Mesendoderm (in vitro differentiated cells): Measurements from ENCODE around the gene KAT6B.

Source experiments
- DNase-seq: peaks from one replicate; pipeline ENCODE4 v3.0.0; 2013
- H2AK5ac ChIP-seq: 2 replicates; pipeline ENCODE4 v1.6.1; 2013; ENCODE audit warnings: low read length, inconsistent platforms
- H2BK120ac ChIP-seq: 2 replicates; pipeline ENCODE4 v1.6.1; 2013; ENCODE audit warnings: low read depth, mild to moderate bottlenecking, low read length, moderate library complexity, mixed read lengths
- H2BK15ac ChIP-seq: replicated peaks from 2 replicates; pipeline ENCODE4 v1.6.1; 2013; ENCODE audit warnings: low read depth, mild to moderate bottlenecking, moderate library complexity
- H2BK5ac ChIP-seq: 2 replicates; pipeline ENCODE4 v1.6.1; 2013; ENCODE audit warnings: low read length, inconsistent platforms
- H3K18ac ChIP-seq: 2 replicates; pipeline ENCODE4 v1.6.1; 2013; ENCODE audit warnings: mild to moderate bottlenecking, low read length, mixed read lengths
- H3K23ac ChIP-seq: one replicate; pipeline ENCODE4 v1.6.1; 2013; ENCODE audit warnings: low read length
- H3K27ac ChIP-seq: 2 replicates; pipeline ENCODE4 v1.5.1; 2013; ENCODE audit warnings: low read depth, mild to moderate bottlenecking, inconsistent platforms, low read length, moderate library complexity
- H3K27me3 ChIP-seq: 2 replicates; pipeline ENCODE4 v1.6.1; 2013; ENCODE audit warnings: low read length, control low read depth, mild to moderate bottlenecking, inconsistent platforms; ENCODE audit not compliant: insufficient read depth, poor library complexity
- H3K36me3 ChIP-seq: 2 replicates; pipeline ENCODE4 v1.6.1; 2013; ENCODE audit warnings: low read length, inconsistent platforms; ENCODE audit not compliant: control insufficient read depth, insufficient read depth
- H3K4ac ChIP-seq: one replicate; pipeline ENCODE4 v1.6.1; 2013; ENCODE audit warnings: low read depth, mild to moderate bottlenecking, low read length, moderate library complexity
- H3K4me1 ChIP-seq: 2 replicates; pipeline ENCODE4 v1.6.1; 2013; ENCODE audit warnings: low read depth, low read length, inconsistent platforms; ENCODE audit not compliant: control insufficient read depth
- H3K4me2 ChIP-seq: 2 replicates; pipeline ENCODE4 v1.6.1; 2013; ENCODE audit warnings: low read length
- H3K4me3 ChIP-seq: 2 replicates; pipeline ENCODE4 v1.5.1; 2013; ENCODE audit warnings: mild to moderate bottlenecking, low read length
- H3K56ac ChIP-seq: one replicate; pipeline ENCODE4 v1.6.1; 2013; ENCODE audit warnings: low read length
- H3K79me1 ChIP-seq: 2 replicates; pipeline ENCODE4 v1.6.1; 2013; ENCODE audit warnings: low read length, inconsistent platforms
- H3K79me2 ChIP-seq: 2 replicates; pipeline ENCODE4 v1.6.1; 2013; ENCODE audit warnings: mild to moderate bottlenecking, low read length; ENCODE audit not compliant: control insufficient read depth, insufficient read depth
- H3K9ac ChIP-seq: 2 replicates; pipeline ENCODE4 v1.6.1; 2013; ENCODE audit warnings: low read length, inconsistent platforms
- H4K5ac ChIP-seq: one replicate; pipeline ENCODE4 v1.6.1; 2013; ENCODE audit warnings: low read length
- H4K8ac ChIP-seq: one replicate; pipeline ENCODE4 v1.6.1; 2013; ENCODE audit warnings: low read depth, mild to moderate bottlenecking, control low read depth, low read length, moderate library complexity
- WGBS: extraction: QIAGEN DNeasy Blood & Tissue Kit; methylation state at CpG from one replicate; pipeline ENCODE4 v1.1.7; 2013; ENCODE audit warnings: low lambda C conversion rate, missing lambda C conversion rate; ENCODE audit not compliant: insufficient coverage; ENCODE audit errors: extremely low coverage; 5-methylcytosine and 5-hydroxymethylcytosine counted together

Gene KAT6B

DNA sequence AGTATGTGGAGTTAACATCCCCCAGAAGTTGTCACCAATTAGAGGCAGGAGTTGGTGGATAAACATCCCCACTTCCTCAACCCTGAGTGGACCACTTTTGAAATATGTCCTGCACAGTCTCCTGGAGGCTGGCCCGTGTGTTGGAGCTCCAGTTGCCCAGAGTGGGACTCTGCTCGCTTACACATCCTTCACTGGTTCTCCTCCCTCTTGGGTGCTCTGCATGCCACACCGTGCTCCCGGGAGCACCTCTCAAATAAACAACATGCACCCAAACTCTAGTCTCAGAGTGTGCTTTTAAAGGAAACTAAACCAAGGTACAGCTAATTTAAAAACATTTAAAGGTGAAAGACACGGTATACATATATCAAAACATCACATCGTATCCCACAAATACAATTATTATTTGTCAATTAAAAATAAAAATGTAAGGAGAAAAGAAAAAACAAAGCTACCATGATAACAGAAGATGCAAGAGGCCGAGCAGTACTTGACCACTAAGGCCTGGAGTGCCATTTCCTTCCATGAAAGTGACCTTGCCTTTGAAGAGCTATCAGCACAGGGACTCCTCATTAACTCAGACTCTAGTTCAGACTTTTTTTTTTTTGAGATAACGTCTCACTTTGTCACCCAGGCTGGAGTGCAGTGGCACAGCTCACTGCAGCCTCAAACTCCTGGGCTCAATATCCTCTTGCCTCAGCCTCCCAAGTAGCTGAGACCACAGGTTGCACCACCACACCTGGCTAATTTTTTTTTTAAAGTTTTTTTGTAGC is 237.2 kb downstream of the KAT6B start:
- Histone ChIP-seq H3K4me2 (no peak overlapping the region), H3K9ac (no peak overlapping the region), H3K4me3 (no peak overlapping the region), H3K36me3 (no peaks in the 10 kb centered on the region), H3K4me1 (peaks cover 5% of the 10 kb centered on the region), H3K27ac (no peak overlapping the region), H2BK5ac (no peak overlapping the region), H3K79me1 (no peaks in the 10 kb centered on the region), H3K4ac (no peak overlapping the region), H3K27me3 (no peaks in the 10 kb centered on the region), H3K79me2 (no peaks in the 10 kb centered on the region), H3K23ac (no peak overlapping the region), H3K18ac (no peak overlapping the region), H2BK15ac (no peak overlapping the region), H4K8ac (no peak overlapping the region), H2BK120ac (no peak overlapping the region), H3K56ac (no peak overlapping the region), H2AK5ac (no peak overlapping the region), H4K5ac (no peak overlapping the region)
- WGBS, result no CpG with 5 or more reads among the region's 8 CpGs
- DNase-seq, result no peak

DNA sequence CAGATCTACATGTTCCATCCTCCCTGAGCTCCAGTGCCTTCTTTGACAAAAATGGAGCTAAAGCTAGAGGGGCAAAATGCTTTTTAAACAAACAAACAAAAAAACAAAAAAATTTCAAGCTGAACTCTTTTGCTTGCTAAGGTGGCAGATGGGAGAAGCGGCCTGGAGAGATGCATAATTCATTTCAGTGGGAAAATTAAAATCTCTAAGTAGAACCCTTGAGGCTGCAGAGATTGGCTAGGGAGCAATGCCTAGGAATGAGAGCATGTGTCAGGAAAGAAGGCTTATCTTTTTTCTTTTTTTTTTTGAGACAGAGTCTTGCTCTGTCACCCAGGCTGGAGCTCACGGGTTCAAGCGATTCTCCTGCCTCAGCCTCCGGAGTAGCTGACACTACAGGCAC is 238.7 kb downstream of the KAT6B start:
- no peak overlapping the region for H4K8ac ChIP-seq
- no peak overlapping the region for H3K4me3 ChIP-seq
- H2BK120ac ChIP-seq, result no peak overlapping the region
- no peak overlapping the region for H3K23ac ChIP-seq
- DNase-seq, result no peak
- H3K4me1 ChIP-seq, result no peaks in the 10 kb centered on the region
- H3K18ac ChIP-seq, result no peak overlapping the region
- no peak overlapping the region for H3K9ac ChIP-seq
- no peak overlapping the region for H2AK5ac ChIP-seq
- no peak overlapping the region for H4K5ac ChIP-seq
- no peaks in the 10 kb centered on the region for H3K79me1 ChIP-seq
- H3K27me3 ChIP-seq, result no peaks in the 10 kb centered on the region
- no peak overlapping the region for H2BK5ac ChIP-seq
- H3K4me2 ChIP-seq, result no peak overlapping the region
- no peaks in the 10 kb centered on the region for H3K79me2 ChIP-seq
- WGBS, result no CpG with 5 or more reads among the region's 4 CpGs
- no peak overlapping the region for H3K56ac ChIP-seq
- H3K36me3 ChIP-seq, result no peaks in the 10 kb centered on the region
- H3K4ac ChIP-seq, result no peak overlapping the region
- H3K27ac ChIP-seq, result no peak overlapping the region
- no peak overlapping the region for H2BK15ac ChIP-seq

DNA sequence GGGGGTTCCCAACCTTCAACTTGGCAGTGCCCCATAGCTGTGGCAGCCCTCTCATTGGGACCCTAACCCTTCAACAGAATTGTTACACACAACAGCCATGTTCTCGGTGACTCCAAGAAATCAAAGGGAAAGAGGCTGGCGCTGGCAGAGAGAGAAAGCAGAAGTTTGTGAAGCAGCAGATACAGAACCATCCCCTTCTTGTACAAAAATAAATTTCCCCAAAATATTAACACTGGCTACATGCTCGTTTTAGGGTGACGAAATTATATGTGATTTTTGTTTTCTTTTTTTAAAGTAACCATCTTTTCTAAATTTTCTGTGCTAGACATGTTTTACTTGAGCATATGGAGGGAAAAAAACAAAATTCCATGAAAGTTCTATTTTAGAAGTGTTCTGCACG is 239.9 kb downstream of the KAT6B start:
- Histone ChIP-seq H3K4ac (no peak overlapping the region), H3K36me3 (no peaks in the 10 kb centered on the region), H3K79me2 (no peaks in the 10 kb centered on the region), H2BK15ac (no peak overlapping the region), H3K23ac (no peak overlapping the region), H3K9ac (no peak overlapping the region), H2BK120ac (no peak overlapping the region), H3K56ac (no peak overlapping the region), H2AK5ac (no peak overlapping the region), H4K8ac (no peak overlapping the region), H4K5ac (no peak overlapping the region), H3K27ac (no peak overlapping the region), H3K4me3 (no peak overlapping the region), H3K18ac (no peak overlapping the region), H3K4me2 (no peak overlapping the region), H3K27me3 (no peaks in the 10 kb centered on the region), H3K4me1 (no peaks in the 10 kb centered on the region), H3K79me1 (no peaks in the 10 kb centered on the region), H2BK5ac (no peak overlapping the region)
- WGBS, result no CpG with 5 or more reads among the region's 5 CpGs
- DNase-seq, result no peak

DNA sequence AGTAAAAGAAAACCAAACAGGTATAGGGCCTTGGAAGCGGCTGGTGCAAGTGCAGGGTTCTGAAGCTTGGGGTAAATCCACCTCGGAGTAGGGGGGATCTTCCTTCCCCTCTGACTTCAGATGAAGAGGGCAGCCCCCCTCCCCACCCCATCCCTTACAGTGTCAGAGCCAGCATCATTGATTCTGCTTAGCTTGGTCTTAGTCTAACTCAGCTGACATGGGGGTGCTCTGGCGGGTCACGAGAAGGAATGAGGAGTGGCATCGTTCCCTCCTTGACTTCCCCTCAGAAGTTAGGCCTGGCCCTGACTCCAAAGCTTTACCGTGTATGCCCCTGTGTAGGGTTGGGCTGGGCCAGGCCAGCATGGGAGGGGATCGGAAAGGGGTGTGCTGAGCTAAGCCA is 240.9 kb downstream of the KAT6B start:
- no peak overlapping the region for H3K4me2 ChIP-seq
- no peaks in the 10 kb centered on the region for H3K27me3 ChIP-seq
- no peak overlapping the region for H4K8ac ChIP-seq
- WGBS, result no CpG with 5 or more reads among the region's 7 CpGs
- no peaks in the 10 kb centered on the region for H3K79me2 ChIP-seq
- H2AK5ac ChIP-seq, result no peak overlapping the region
- no peak overlapping the region for H3K18ac ChIP-seq
- no peaks in the 10 kb centered on the region for H3K4me1 ChIP-seq
- no peak overlapping the region for H3K23ac ChIP-seq
- H3K36me3 ChIP-seq, result no peaks in the 10 kb centered on the region
- H2BK15ac ChIP-seq, result no peak overlapping the region
- H3K56ac ChIP-seq, result no peak overlapping the region
- no peak for DNase-seq
- no peak overlapping the region for H2BK120ac ChIP-seq
- no peak overlapping the region for H3K27ac ChIP-seq
- H3K9ac ChIP-seq, result no peak overlapping the region
- no peak overlapping the region for H2BK5ac ChIP-seq
- no peaks in the 10 kb centered on the region for H3K79me1 ChIP-seq
- H3K4ac ChIP-seq, result no peak overlapping the region
- H3K4me3 ChIP-seq, result no peak overlapping the region
- no peak overlapping the region for H4K5ac ChIP-seq

DNA sequence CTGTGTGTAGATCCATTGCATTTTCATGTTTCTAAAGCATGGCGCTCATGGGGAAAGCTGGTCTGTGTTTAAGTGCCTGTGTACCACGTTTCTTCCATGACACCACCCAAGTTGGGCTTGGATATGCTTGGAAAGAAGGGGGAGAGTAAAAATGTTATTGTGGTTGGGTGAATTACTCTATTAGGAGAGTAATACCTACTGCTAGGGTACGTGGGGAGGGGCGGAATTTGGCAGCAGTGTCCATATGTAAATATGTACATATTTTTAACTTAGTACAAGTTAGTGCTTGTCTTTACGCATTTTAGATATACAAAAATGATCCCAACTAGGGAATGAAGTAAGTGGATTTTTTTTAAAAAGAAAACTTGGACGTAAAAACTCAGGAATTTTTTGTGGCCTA is 242.1 kb downstream of the KAT6B start:
- Histone ChIP-seq H3K9ac (no peak overlapping the region), H2BK15ac (no peak overlapping the region), H3K79me1 (no peaks in the 10 kb centered on the region), H3K4me3 (no peak overlapping the region), H2BK5ac (no peak overlapping the region), H2BK120ac (no peak overlapping the region), H2AK5ac (no peak overlapping the region), H3K4me1 (no peaks in the 10 kb centered on the region), H3K27me3 (no peaks in the 10 kb centered on the region), H3K4me2 (no peak overlapping the region), H3K27ac (no peak overlapping the region), H4K8ac (no peak overlapping the region), H3K23ac (no peak overlapping the region), H3K79me2 (no peaks in the 10 kb centered on the region), H3K18ac (no peak overlapping the region), H3K56ac (no peak overlapping the region), H3K36me3 (no peaks in the 10 kb centered on the region), H4K5ac (no peak overlapping the region), H3K4ac (no peak overlapping the region)
- WGBS, result no CpG with 5 or more reads among the region's 6 CpGs
- DNase-seq, result no peak

DNA sequence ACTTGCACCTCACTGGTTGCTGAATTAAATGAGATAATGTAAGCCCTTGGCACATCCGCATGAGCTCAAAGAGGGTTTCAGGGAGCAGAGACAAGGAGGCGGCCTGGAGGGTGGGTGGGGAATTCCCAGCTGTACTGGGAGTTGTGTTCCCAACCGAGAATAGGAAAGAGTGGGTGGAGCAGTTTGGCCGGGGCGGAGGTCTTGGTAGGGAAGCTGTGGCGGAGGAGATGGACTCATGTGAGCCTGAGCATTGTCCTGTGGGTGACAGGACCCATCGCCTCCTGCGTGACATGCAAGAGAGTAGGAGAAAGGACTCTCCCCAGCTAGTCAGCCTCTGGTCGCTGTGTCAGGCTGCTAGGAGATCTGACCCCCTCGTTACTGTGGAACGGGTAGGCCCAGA is 244.1 kb downstream of the KAT6B start:
- H3K23ac ChIP-seq, result no peak overlapping the region
- no peak overlapping the region for H3K9ac ChIP-seq
- no peaks in the 10 kb centered on the region for H3K36me3 ChIP-seq
- no peak overlapping the region for H2BK15ac ChIP-seq
- no peak overlapping the region for H2BK120ac ChIP-seq
- no peak for DNase-seq
- H4K5ac ChIP-seq, result no peak overlapping the region
- H2AK5ac ChIP-seq, result no peak overlapping the region
- H3K4me2 ChIP-seq, result no peak overlapping the region
- no peak overlapping the region for H3K18ac ChIP-seq
- no peak overlapping the region for H4K8ac ChIP-seq
- H3K4me3 ChIP-seq, result no peak overlapping the region
- no peak overlapping the region for H3K27ac ChIP-seq
- H3K27me3 ChIP-seq, result no peaks in the 10 kb centered on the region
- H3K79me2 ChIP-seq, result no peaks in the 10 kb centered on the region
- H2BK5ac ChIP-seq, result no peak overlapping the region
- no peaks in the 10 kb centered on the region for H3K4me1 ChIP-seq
- no peak overlapping the region for H3K4ac ChIP-seq
- WGBS, result no CpG with 5 or more reads among the region's 11 CpGs
- no peak overlapping the region for H3K56ac ChIP-seq
- H3K79me1 ChIP-seq, result no peaks in the 10 kb centered on the region
